Measurements from ENCODE around the gene LRSAM1. TPM values are rescaled to one million over a fixed set of nuclear protein-coding genes. Genes with fewer than 3 reads are reported as not detected.

Gene LRSAM1
- total and polyA plus RNA-seq, 2 of the 8 experiments (the other 6 are each of a cell fraction or from before 2014, with no cell fraction given): 9.7 to 18.3 TPM

DNA sequence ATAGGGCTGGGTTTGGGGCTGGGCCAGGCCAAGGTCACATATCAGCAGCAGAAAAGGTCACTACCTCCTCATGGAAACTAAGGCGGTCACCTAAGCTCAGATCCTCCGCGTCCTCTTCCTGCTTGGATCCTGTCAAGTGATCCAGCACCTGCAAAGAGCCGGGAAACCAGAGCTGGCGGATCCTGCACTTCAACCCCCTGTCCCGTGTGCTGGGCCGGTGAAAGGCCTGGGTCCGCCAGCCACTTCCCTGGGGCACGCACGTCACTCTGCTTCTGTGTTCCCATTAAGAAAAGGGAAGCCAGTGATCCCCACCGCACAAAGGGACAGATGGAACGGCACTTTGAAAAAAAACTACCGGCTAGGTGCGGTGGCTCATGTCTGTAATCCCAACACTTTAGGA lies 99.4 kb downstream of the LRSAM1 start:
- Histone ChIP-seq H2AFZ (ENCODE audit: low read length) (no peak overlapping the region), H2AK5ac (ENCODE audit: low read depth, low read length) (no peak overlapping the region), H3K27ac (ENCODE audit: low read depth, low read length) (no peak overlapping the region), H3K27me3 (replicated peaks in 1 of 4; ENCODE audit: control insufficient read depth in 3 of 4, extremely low read depth in 1 of 4, insufficient read depth in 3 of 4, low read length in 3 of 4) (no peaks in the 10 kb centered on the region), H3K4me3 (ENCODE audit: extremely low read depth in 1 of 4, insufficient read depth in 2 of 4, low read depth in 3 of 4, low read length in 4 of 4) (no peak overlapping the region), H4K91ac (replicated peaks; ENCODE audit: insufficient read length, low read length) (no peak overlapping the region), H3K36me3 (ENCODE audit: control insufficient read depth in 2 of 4, insufficient read depth in 4 of 4, low read length in 3 of 4) (no peaks in the 10 kb centered on the region), H2BK15ac (ENCODE audit: low read length) (no peak overlapping the region), H3K9ac (replicated peaks in 1 of 4; ENCODE audit: extremely low read depth in 1 of 4, low read depth in 3 of 4, low read length in 3 of 4) (no peak overlapping the region), H3K56ac (replicated peaks; ENCODE audit: insufficient read length, low read depth, low read length) (no peak overlapping the region), H3K79me2 (ENCODE audit: control insufficient read depth in 1 of 2, insufficient read depth in 2 of 2, low read length in 2 of 2) (peaks cover 0 to 17% of the 10 kb centered on the region in 2 experiments; a peak in 2 of 4 replicates), H2BK20ac (ENCODE audit: low read length) (no peak overlapping the region), H2BK12ac (ENCODE audit: low read depth, low read length) (no peak overlapping the region), H3K4ac (replicated peaks; ENCODE audit: insufficient read length, low read depth, low read length) (no peak overlapping the region), H4K5ac (ENCODE audit: insufficient read length, low read depth, low read length) (no peak overlapping the region), H3K4me2 (ENCODE audit: insufficient read depth in 1 of 2, low read depth in 2 of 2, low read length in 2 of 2) (no peak overlapping the region), H3K4me1 (replicated peaks in 1 of 4; ENCODE audit: control insufficient read depth in 3 of 4, insufficient read depth in 4 of 4, low read length in 3 of 4) (peaks cover 0 to 19% (median 5%) of the 10 kb centered on the region in 4 experiments; a peak in 6 of 7 replicates), H3K18ac (ENCODE audit: extremely low read depth, low read length) (no peak overlapping the region; the same call in 1 of the 2 replicates), H3K79me1 (ENCODE audit: low read depth, low read length) (peaks cover 24% of the 10 kb centered on the region), H3K9me3 (ENCODE audit: insufficient read depth in 2 of 2, low read depth in 1 of 2, low read length in 1 of 2) (no peaks in the 10 kb centered on the region), H3K23me2 (ENCODE audit: low read depth, low read length) (no peaks in the 10 kb centered on the region), H3K23ac (ENCODE audit: insufficient read length) (no peak overlapping the region), H4K20me1 (replicated peaks in 1 of 2; ENCODE audit: control insufficient read depth in 1 of 2, insufficient read depth in 2 of 2, low read length in 2 of 2) (peaks cover 0 to 27% of the 10 kb centered on the region in 2 experiments), H4K8ac (ENCODE audit: extremely low read depth, insufficient read depth, low read length) (no peak overlapping the region), H2BK5ac (ENCODE audit: low read depth, low read length) (no peak overlapping the region), H2BK120ac (replicated peaks; ENCODE audit: low read depth, low read length) (no peak overlapping the region), H3K14ac (ENCODE audit: insufficient read length) (no peak overlapping the region)
- DNase-seq (ENCODE audit: low read depth in 1 of 2, low spot score in 2 of 2) (no peak), FAIRE-seq (no peak)
- WGBS, 2 experiments (ENCODE audit: extremely low coverage in 1 of 2, insufficient coverage in 1 of 2, insufficient read length in 1 of 2, insufficient replicate concordance in 2 of 2, low coverage in 1 of 2, low lambda C conversion rate in 2 of 2, missing lambda C conversion rate in 1 of 2): 89% methylated on average over 14 of the region's 14 CpGs; no CpG with 5 or more reads in 1 of the 2 experiments
- TF ChIP-seq RNF2 (IDR thresholded peaks at IDR 0.05; ENCODE audit: borderline replicate concordance, low read depth, low read length, missing control alignments, poor library complexity, severe bottlenecking) (no peak), POLR2AphosphoS5 (IDR thresholded peaks at IDR 0.05; ENCODE audit: low read depth, low read length) (no peak), RBBP5 (IDR thresholded peaks at IDR 0.05; ENCODE audit: borderline replicate concordance, low read depth, low read length) (no peak), NRF1 (IDR thresholded peaks at IDR 0.05; ENCODE audit: low read depth, low read length) (no peak), SIRT6 (IDR thresholded peaks at IDR 0.05; ENCODE audit: low read length) (no peak), SIX5 (IDR thresholded peaks at IDR 0.05; ENCODE audit: low read depth, low read length) (no peak), BCL11A (IDR thresholded peaks at IDR 0.05; ENCODE audit: low read depth in 2 of 2, low read length in 2 of 2) (no peak), GABPA (IDR thresholded peaks at IDR 0.05; ENCODE audit: borderline replicate concordance, insufficient read depth, low read length) (no peak), EP300 (IDR thresholded peaks at IDR 0.05; ENCODE audit: borderline replicate concordance in 1 of 2, low read depth in 2 of 2, low read length in 2 of 2) (no peak), RFX5 (IDR thresholded peaks at IDR 0.05; ENCODE audit: borderline replicate concordance, low read depth, low read length) (no peak), KDM1A (IDR thresholded peaks at IDR 0.05; ENCODE audit: borderline replicate concordance, low read length) (no peak)
- POLR2A ChIA-PET (ENCODE audit: partially characterized antibody): interaction anchor here (0.6 to 2.1 kb wide), 3 partner anchors 14 to 1626 kb away, joined by 3 to 4 read pairs (median 3); no protein-coding TSS in a partner anchor
- CTCF ChIA-PET (ENCODE audit: partially characterized antibody): interaction anchor here (0.6 to 3.1 kb wide), 7 partner anchors 11 to 250 kb away, joined by 3 to 15 read pairs (median 4); no protein-coding TSS in a partner anchor

All from H1 (cell line).